ENCODE measurements around the gene UGT1A3. TPM values are rescaled to one million over a fixed set of nuclear protein-coding genes. Genes with fewer than 3 reads are reported as not detected.

UGT1A3 gene
- total and polyA plus RNA-seq, 2 donors (not counting 1 experiment from before 2014, with no cell fraction given) = not detected

GRCh38 chr2:233819884-233820773 lies 91.3 kb downstream of the UGT1A3 start:
- Histone ChIP-seq H3K4me2 (replicated peaks; ENCODE audit: low read depth, low read length, poor library complexity, severe bottlenecking) (no peak overlapping the region), H2AFZ (ENCODE audit: insufficient read depth, low read depth, low read length, poor library complexity, severe bottlenecking) (no peak overlapping the region), H4K20me1 (ENCODE audit: control insufficient read depth, insufficient read depth, low read length, poor library complexity, severe bottlenecking) (no peaks in the 10 kb centered on the region), H3K4me3 (ENCODE audit: control extremely low read depth in 1 of 5, extremely low read depth in 1 of 5, insufficient read depth in 1 of 5, low read depth in 2 of 5, low read length in 4 of 5) (no peak overlapping the region), H3K36me3 (replicated peaks in 1 of 2; ENCODE audit: control extremely low read depth in 1 of 2, control insufficient read depth in 1 of 2, extremely low read depth in 1 of 2, insufficient read depth in 2 of 2, low read length in 1 of 2) (no peaks in the 10 kb centered on the region), H3K4me1 (ENCODE audit: control insufficient read depth in 2 of 2, insufficient read depth in 2 of 2, low read length in 2 of 2) (no peaks in the 10 kb centered on the region), H3K27ac (ENCODE audit: low read length in 2 of 2) (no peak overlapping the region), H3K9me3 (ENCODE audit: control extremely low read depth in 1 of 3, control insufficient read depth in 2 of 3, insufficient read depth in 1 of 3, low read length in 2 of 3) (peaks cover 0 to 6% (median 0%) of the 10 kb centered on the region in 3 donors), H3K9ac (ENCODE audit: low read length) (no peak overlapping the region), H3K79me2 (ENCODE audit: control insufficient read depth, insufficient read depth, low read length) (no peaks in the 10 kb centered on the region), H3K27me3 (replicated peaks in 1 of 4; ENCODE audit: control extremely low read depth in 1 of 4, control insufficient read depth in 3 of 4, insufficient read depth in 4 of 4, low read length in 3 of 4) (peaks cover 0 to 5% (median 0%) of the 10 kb centered on the region in 4 experiments)
- no peak for TF ChIP-seq EZH2 (IDR thresholded peaks at IDR 0.05; ENCODE audit: borderline replicate concordance, insufficient read depth, low read depth, low read length, poor library complexity, severe bottlenecking)
- TF ChIP-seq, protein P1, sequence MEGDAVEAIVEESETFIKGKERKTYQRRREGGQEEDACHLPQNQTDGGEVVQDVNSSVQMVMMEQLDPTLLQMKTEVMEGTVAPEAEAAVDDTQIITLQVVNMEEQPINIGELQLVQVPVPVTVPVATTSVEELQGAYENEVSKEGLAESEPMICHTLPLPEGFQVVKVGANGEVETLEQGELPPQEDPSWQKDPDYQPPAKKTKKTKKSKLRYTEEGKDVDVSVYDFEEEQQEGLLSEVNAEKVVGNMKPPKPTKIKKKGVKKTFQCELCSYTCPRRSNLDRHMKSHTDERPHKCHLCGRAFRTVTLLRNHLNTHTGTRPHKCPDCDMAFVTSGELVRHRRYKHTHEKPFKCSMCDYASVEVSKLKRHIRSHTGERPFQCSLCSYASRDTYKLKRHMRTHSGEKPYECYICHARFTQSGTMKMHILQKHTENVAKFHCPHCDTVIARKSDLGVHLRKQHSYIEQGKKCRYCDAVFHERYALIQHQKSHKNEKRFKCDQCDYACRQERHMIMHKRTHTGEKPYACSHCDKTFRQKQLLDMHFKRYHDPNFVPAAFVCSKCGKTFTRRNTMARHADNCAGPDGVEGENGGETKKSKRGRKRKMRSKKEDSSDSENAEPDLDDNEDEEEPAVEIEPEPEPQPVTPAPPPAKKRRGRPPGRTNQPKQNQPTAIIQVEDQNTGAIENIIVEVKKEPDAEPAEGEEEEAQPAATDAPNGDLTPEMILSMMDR (IDR thresholded peaks at IDR 0.05) = no peak
- POLR2A ChIA-PET = no interaction called here
- no peaks in the 10 kb centered on the region for H3K9me3 Mint-ChIP-seq (ENCODE audit: insufficient read depth)
- H3K27me3 Mint-ChIP-seq = peaks cover 9% of the 10 kb centered on the region
- 82% methylated on average over 14 of the region's 18 CpGs for WGBS (ENCODE audit: insufficient coverage)
- DNase-seq = no peak
- no peak overlapping the region for H3K4me3 Mint-ChIP-seq
- no peaks in the 10 kb centered on the region for H3K4me1 Mint-ChIP-seq
- CTCF ChIA-PET = no interaction called here
- no peak overlapping the region for H3K27ac Mint-ChIP-seq
- intact Hi-C loops (cut with micrococcal nuclease) = no loop called here
- ATAC-seq (ENCODE audit: low read depth) = no peak

- ChIA-PET CTCF (no interaction called here), POLR2A (no interaction called here)
- Mint-ChIP-seq H3K4me3 (no peak overlapping the region), H3K4me1 (no peaks in the 10 kb centered on the region), H3K9me3 (ENCODE audit: insufficient read depth) (peaks cover 1% of the 10 kb centered on the region), H3K27me3 (peaks cover 8% of the 10 kb centered on the region), H3K27ac (no peak overlapping the region)
- Histone ChIP-seq H3K9ac (ENCODE audit: low read length) (no peak overlapping the region), H3K27me3 (replicated peaks in 1 of 4; ENCODE audit: control extremely low read depth in 1 of 4, control insufficient read depth in 3 of 4, insufficient read depth in 4 of 4, low read length in 3 of 4) (peaks cover 0 to 5% (median 0%) of the 10 kb centered on the region in 4 experiments), H3K4me1 (ENCODE audit: control insufficient read depth in 2 of 2, insufficient read depth in 2 of 2, low read length in 2 of 2) (no peaks in the 10 kb centered on the region), H3K79me2 (ENCODE audit: control insufficient read depth, insufficient read depth, low read length) (no peaks in the 10 kb centered on the region), H3K9me3 (ENCODE audit: control extremely low read depth in 1 of 3, control insufficient read depth in 2 of 3, insufficient read depth in 1 of 3, low read length in 2 of 3) (peaks cover 0 to 6% (median 0%) of the 10 kb centered on the region in 3 donors), H3K36me3 (replicated peaks in 1 of 2; ENCODE audit: control extremely low read depth in 1 of 2, control insufficient read depth in 1 of 2, extremely low read depth in 1 of 2, insufficient read depth in 2 of 2, low read length in 1 of 2) (no peaks in the 10 kb centered on the region), H4K20me1 (ENCODE audit: control insufficient read depth, insufficient read depth, low read length, poor library complexity, severe bottlenecking) (no peaks in the 10 kb centered on the region), H2AFZ (ENCODE audit: insufficient read depth, low read depth, low read length, poor library complexity, severe bottlenecking) (no peak overlapping the region), H3K27ac (ENCODE audit: low read length in 2 of 2) (no peak overlapping the region), H3K4me3 (ENCODE audit: control extremely low read depth in 1 of 5, extremely low read depth in 1 of 5, insufficient read depth in 1 of 5, low read depth in 2 of 5, low read length in 4 of 5) (no peak overlapping the region), H3K4me2 (replicated peaks; ENCODE audit: low read depth, low read length, poor library complexity, severe bottlenecking) (no peak overlapping the region)
- WGBS (ENCODE audit: insufficient coverage) = 96% methylated on average over 3 of the region's 6 CpGs
- TF ChIP-seq, protein P1 (IDR thresholded peaks at IDR 0.05) = no peak
- TF ChIP-seq EZH2 (IDR thresholded peaks at IDR 0.05; ENCODE audit: borderline replicate concordance, insufficient read depth, low read depth, low read length, poor library complexity, severe bottlenecking) = no peak
- intact Hi-C loops (cut with micrococcal nuclease) = no loop called here
- ATAC-seq (ENCODE audit: low read depth) (no peak), DNase-seq (no peak)
Observed at GRCh38 chr2:233820774-233821105, 91.9 kb downstream of the UGT1A3 start.

Data from B cell (primary cell).